K562 (cell line): ENCODE measurements around the gene ZMYM4. TPM values are rescaled to one million over a fixed set of nuclear protein-coding genes. Genes with fewer than 3 reads are reported as not detected.

Experiments
- ATAC-seq: fragments of 200-7000 bp; cut with Tn5 transposase; 3 replicates; pipeline ENCODE4 v1.9.1; 2020; ENCODE audit warnings: moderate library complexity
- BruUV-seq: library from RNA; stranded (reverse); fragments of 400-500 nt; replicated peaks from 2 replicates; lab custom pipeline; 2021; lab: Mats Ljungman, UMichigan
- CTCF ChIA-PET: fragments of 300-600 bp; formaldehyde crosslinking; extraction: SDS; loops from one replicate; lab custom pipeline; 2021; ENCODE audit warnings: low intra/inter-chr PET ratio; lab: Yijun Ruan, JAX
- POLR2A ChIA-PET: fragments of 300-600, 350-650 bp; sonication (Branson Sonifier 250); formaldehyde crosslinking; extraction: SDS; loops from one replicate; lab custom pipeline; 2021; ENCODE audit warnings: antibody characterized with exemption, inconsistent platforms; lab: Yijun Ruan, JAX
- DNase-seq, 4 experiments: peaks; one replicate each; pipeline versions ENCODE4 v3.0.0 to v3.0.0-alpha.2; 2011 to 2018; ENCODE audit warnings: low spot score in 3 of 4, mixed read lengths in 3 of 4; ENCODE audit errors: extremely low read depth in 1 of 4
- FAIRE-seq: peaks from 2 replicates; lab custom pipeline; 2011; peaks lifted over from hg19 to GRCh38; lab: Jason Lieb, UNC
- H2AFZ ChIP-seq: 2 replicates; pipeline ENCODE4 v1.6.0; 2011; ENCODE audit warnings: low read depth, low read length, control low read depth, inconsistent platforms
- H3K27ac ChIP-seq: fragments of 200-600 bp; 3 replicates; pipeline ENCODE4 v1.8.0; 2011; ENCODE audit warnings: low read depth, mild to moderate bottlenecking, control low read depth, inconsistent platforms, low read length, moderate library complexity, mixed read lengths; ENCODE audit errors: extremely low read depth
- H3K27me3 ChIP-seq, 2 experiments: fragments of 300-600 bp in 1 of 2; 2 replicates in 1 of 2; 3 replicates in 1 of 2; pipeline versions ENCODE4 v1.6.0 to v1.8.0; 2011; ENCODE audit warnings: inconsistent platforms in 2 of 2, low read length in 2 of 2, mild to moderate bottlenecking in 1 of 2, mixed read lengths in 1 of 2, moderate library complexity in 1 of 2; ENCODE audit not compliant: control insufficient read depth in 2 of 2, insufficient read depth in 2 of 2
- H3K36me3 ChIP-seq: fragments of 300-600 bp; 3 replicates; pipeline ENCODE4 v1.8.0; 2011; ENCODE audit warnings: mild to moderate bottlenecking, low read length, inconsistent platforms; ENCODE audit not compliant: control insufficient read depth, insufficient read depth
- H3K4me1 ChIP-seq, 2 experiments: fragments of 200-600 bp in 1 of 2; replicated peaks in 1 of 2; 2 replicates in 1 of 2; 3 replicates in 1 of 2; pipeline versions ENCODE4 v1.5.1 to v1.8.0; 2011; ENCODE audit warnings: inconsistent platforms in 2 of 2, low read length in 2 of 2, mild to moderate bottlenecking in 1 of 2, mixed read lengths in 1 of 2, moderate library complexity in 1 of 2; ENCODE audit not compliant: control insufficient read depth in 2 of 2, insufficient read depth in 2 of 2
- H3K4me2 ChIP-seq: 2 replicates; pipeline ENCODE4 v1.6.1; 2011; ENCODE audit warnings: low read length, control low read depth, inconsistent platforms, mixed read lengths; ENCODE audit not compliant: insufficient read depth
- H3K4me3 ChIP-seq: fragments of 200-600 bp; sonication (generic), shearing (Covaris generic); 2 replicates; pipeline ENCODE4 v1.5.1; 2016; ENCODE audit warnings: control low read depth, inconsistent platforms
- H3K79me2 ChIP-seq: fragments of 200-600 bp; 3 replicates; pipeline ENCODE4 v1.8.0; 2011; ENCODE audit warnings: low read length, inconsistent platforms; ENCODE audit not compliant: control insufficient read depth, insufficient read depth
- H3K9ac ChIP-seq, 2 experiments: 2 replicates each; pipeline versions ENCODE4 v1.6.0 to v1.6.1; 2011; ENCODE audit warnings: low read depth in 2 of 2, low read length in 2 of 2, control low read depth in 1 of 2, inconsistent platforms in 1 of 2, mild to moderate bottlenecking in 1 of 2, mixed read lengths in 1 of 2; ENCODE audit not compliant: insufficient read depth in 1 of 2
- H3K9me1 ChIP-seq: one replicate; pipeline ENCODE4 v1.6.0; 2011; ENCODE audit warnings: inconsistent platforms, mild to moderate bottlenecking, low read length, moderate library complexity; ENCODE audit not compliant: control insufficient read depth, insufficient read depth
- H3K9me3 ChIP-seq: replicated peaks from 2 replicates; pipeline ENCODE4 v1.5.1; 2011; ENCODE audit warnings: low read depth, low read length, inconsistent platforms; ENCODE audit not compliant: control insufficient read depth, insufficient read depth
- H4K20me1 ChIP-seq: replicated peaks from 2 replicates; pipeline ENCODE4 v1.6.1; 2011; ENCODE audit warnings: low read length, inconsistent platforms, mixed read lengths; ENCODE audit not compliant: control insufficient read depth, insufficient read depth
- C11orf30 ChIP-seq: fragments of 450-650 bp; IDR thresholded peaks from 2 replicates; pipeline ENCODE4 v1.6.1; 2016; ENCODE audit warnings: low read depth, mild to moderate bottlenecking
- E2F4 ChIP-seq: sonication (generic); formaldehyde crosslinking; IDR thresholded peaks from 2 replicates; pipeline ENCODE4 v1.8.0; 2022; ENCODE audit warnings: mild to moderate bottlenecking, low read depth, missing genetic modification reagents
- ETV5 ChIP-seq: sonication (generic); formaldehyde crosslinking; IDR thresholded peaks from 2 replicates; pipeline ENCODE4 v1.4.0; 2020; ENCODE audit warnings: low read depth, mild to moderate bottlenecking, missing genetic modification reagents
- GTF3C2 ChIP-seq: IDR thresholded peaks from 3 replicates; pipeline ENCODE4 v1.6.1; 2011; ENCODE audit warnings: borderline replicate concordance, mild to moderate bottlenecking, moderate library complexity; ENCODE audit not compliant: insufficient read length; ENCODE audit errors: extremely low read depth
- KDM1A ChIP-seq, 2 experiments: fragments of 450-650 bp; IDR thresholded peaks; 2 replicates each; pipeline ENCODE4 v1.6.1; 2016; ENCODE audit warnings: mild to moderate bottlenecking in 2 of 2
- PHF20 ChIP-seq: fragments of 450-650 bp; IDR thresholded peaks from 2 replicates; pipeline ENCODE4 v1.6.1; 2018; ENCODE audit not compliant: partially characterized antibody
- RCOR1 ChIP-seq, 2 experiments: IDR thresholded peaks; 2 replicates each; pipeline ENCODE4 v1.6.1; 2012; ENCODE audit warnings: low read depth in 2 of 2, low read length in 2 of 2, borderline replicate concordance in 1 of 2, improper control_type of control experiment in 1 of 2
- TCF15 ChIP-seq: fragments of 250-450 bp; sonication (Bioruptor Pico); IDR thresholded peaks from 2 replicates; pipeline ENCODE4 v1.8.0; 2022; ENCODE audit warnings: moderate library complexity, mild to moderate bottlenecking, inconsistent platforms
- ZNF347 ChIP-seq: fragments of 450-650 bp; formaldehyde crosslinking; IDR thresholded peaks from 2 replicates; pipeline ENCODE4 v1.4.0; 2020; ENCODE audit warnings: low read depth, mild to moderate bottlenecking, moderate library complexity
- ZNF551 ChIP-seq: fragments of 250-450 bp; sonication (Bioruptor Pico); IDR thresholded peaks from 2 replicates; pipeline ENCODE4 v1.5.0; 2021; ENCODE audit warnings: mild to moderate bottlenecking, moderate library complexity
- WGBS: fragments of 100-300 bp; shearing (Covaris generic); methylation state at CpG from one replicate; pipeline ENCODE4 v1.1.6; 2016; ENCODE audit warnings: low coverage, mixed read lengths; ENCODE audit not compliant: insufficient coverage; ENCODE audit errors: missing lambda C conversion rate; 5-methylcytosine and 5-hydroxymethylcytosine counted together
- in situ Hi-C: fragments of 300-500 bp; cut with MboI; formaldehyde crosslinking; loops from 4 replicates; pipeline ENCODE4 v1.15.0; 2018; ENCODE audit warnings: inconsistent platforms, mixed read lengths
- intact Hi-C: fragments of 100-400 bp; cut with micrococcal nuclease; formaldehyde crosslinking; loops from 2 replicates; pipeline ENCODE4 v1.14.2; 2022
- polyA plus RNA-seq, 8 experiments: library from polyadenylated mRNA; depleted of rRNA in 4 of 8; stranded (reverse) in 5 of 8; unstranded in 3 of 8; fragments of >200 nt; fragmentation: Nextera tagmentation in 2 of 8; fragmentation: Illumina TruSeq in 1 of 8; extraction: Ambion mirVana in 2 of 8; extraction: Trizol in 1 of 8; gene quantifications; 2 replicates each; pipeline versions ENCODE4 v1.2.1 to v1.2.3, GENCODE V29; 2011 to 2014; ENCODE audit warnings: inconsistent platforms in 1 of 8, missing spikeins in 1 of 8
- total RNA-seq, 7 experiments: library from RNA; depleted of rRNA in 6 of 7; stranded (reverse); fragments of >200 nt in 6 of 7; fragmentation: Illumina TruSeq in 2 of 7; extraction: Trizol in 2 of 7; gene quantifications; 2 replicates each; pipeline versions ENCODE4 v1.2.1 to v1.2.3, GENCODE V29; 2011 to 2021; ENCODE audit warnings: low replicate concordance in 1 of 7

The ZMYM4 gene
- total and polyA plus RNA-seq, 9 of the 15 experiments (the other 6 are each of a cell fraction or from before 2014, with no cell fraction given), result 15.2 to 77.2 (median 63.3) TPM

GRCh38 chr1:35264871-35265270 lies 3.6 kb upstream of the ZMYM4 start:
- Histone ChIP-seq H3K27ac (no peak overlapping the region), H3K27me3 (no peaks in the 10 kb centered on the region), H3K9ac (peak overlapping the region; percentile 3 to 31; a peak in 1 of 4 replicates), H3K4me1 (peaks cover 3 to 34% of the 10 kb centered on the region in 2 experiments; a peak in 3 of 5 replicates)
- CTCF ChIA-PET, result no interaction called here
- intact Hi-C loops, result no loop called here
- BruUV-seq, result no TSS peak
- no peak for TF ChIP-seq TCF15 (CRISPR knock-in tag)
- TF ChIP-seq ETV5 (CRISPR knock-in tag), result 0 out of 2 replicates have a peak, but pooled peaks have one; percentile 22
- TF ChIP-seq, all 486 proteins: peak for 1
- ATAC-seq (no peak), DNase-seq (no peak), FAIRE-seq (no peak)
- Histone ChIP-seq H2AFZ (peak overlapping the region; percentile 85), H4K20me1 (no peaks in the 10 kb centered on the region), H3K79me2 (peaks cover 23% of the 10 kb centered on the region), H3K4me2 (peak overlapping the region; percentile 2; the same call in 1 of the 2 replicates), H3K36me3 (no peaks in the 10 kb centered on the region), H3K9me3 (no peaks in the 10 kb centered on the region), H3K9me1 (no peaks in the 10 kb centered on the region), H3K4me3 (no peak overlapping the region)
- WGBS, result 36% methylated on average over 6 of the region's 6 CpGs
- POLR2A ChIA-PET, result interaction anchor here (0.7 to 1.7 kb wide), 5 partner anchors 8 to 93 kb away, joined by 3 to 5 read pairs (median 4); no protein-coding TSS in a partner anchor
- in situ Hi-C loops, result no loop called here

- WGBS, result 94% methylated on average over 4 of the region's 4 CpGs
- FAIRE-seq, result no peak
- no peaks in the 10 kb centered on the region for H3K9me3 ChIP-seq
- peaks cover 37% of the 10 kb centered on the region for H3K79me2 ChIP-seq
- H3K36me3 ChIP-seq, result peaks cover 5% of the 10 kb centered on the region; the same call in 1 of the 3 replicates
- intact Hi-C loops, result no loop called here
- H3K9me1 ChIP-seq, result no peaks in the 10 kb centered on the region
- no TSS peak for BruUV-seq
- no peak overlapping the region; a peak in 1 of 4 replicates for H3K9ac ChIP-seq
- H3K27me3 ChIP-seq, result no peaks in the 10 kb centered on the region
- POLR2A ChIA-PET, result interaction anchor here (0.6 to 1.7 kb wide), 3 partner anchors 9 to 24 kb away, joined by 3 to 4 read pairs (median 3); no protein-coding TSS in a partner anchor
- H2AFZ ChIP-seq, result no peak overlapping the region
- in situ Hi-C loops, result no loop called here
- H3K4me3 ChIP-seq, result no peak overlapping the region
- H3K4me1 ChIP-seq, result peaks cover 3 to 34% of the 10 kb centered on the region in 2 experiments; a peak in 3 of 5 replicates
- H3K27ac ChIP-seq, result no peak overlapping the region
- no peak for ATAC-seq
- CTCF ChIA-PET, result no interaction called here
- DNase-seq, result no peak
- no peak overlapping the region for H3K4me2 ChIP-seq
- no peaks in the 10 kb centered on the region for H4K20me1 ChIP-seq
- TF ChIP-seq PHF20 (peak; percentile 23), C11orf30 (no peak), KDM1A (IDR thresholded peaks at IDR 0.05) (peak; percentile 61 to 73), GTF3C2 (no peak), ZNF551 (CRISPR knock-in tag) (no peak), E2F4 (no peak), RCOR1 (IDR thresholded peaks at IDR 0.05; ENCODE audit: borderline replicate concordance in 1 of 2, low read depth in 2 of 2, low read length in 2 of 2) (peak in 1 of 2 experiments; percentile 65; a peak in 2 of 4 replicates), ZNF347 (CRISPR knock-in tag) (no peak)
Measured at GRCh38 chr1:35266306-35266705, 2.2 kb upstream of the ZMYM4 start.
